Heart left ventricle (tissue), 16 donors: ENCODE measurements around the gene PRDM16. TPM values are rescaled to one million over a fixed set of nuclear protein-coding genes. Genes with fewer than 3 reads are reported as not detected.

Experiments used
- ATAC-seq, 4 donors: fragments of 200-7000 bp; cut with Tn5 transposase; one replicate each; pipeline ENCODE4 v1.9.1; 2020 to 2022; ENCODE audit warnings: moderate library complexity in 4 of 4, mild to moderate bottlenecking in 3 of 4, moderate number of reproducible peaks in 1 of 4
- DNase-seq, 5 donors: peaks; one replicate each; pipeline ENCODE4 v3.0.0-alpha.2; 2020
- H3K27ac ChIP-seq, 12 donors: fragments of 200-600 bp; sonication (generic) in 4 of 12; one replicate each; pipeline versions ENCODE4 v1.5.0 to v1.8.0; 2016 to 2022; ENCODE audit warnings: mild to moderate bottlenecking in 2 of 12
- H3K27me3 ChIP-seq, 9 donors: fragments of 200-600 bp; sonication (generic) in 2 of 9; one replicate each; pipeline versions ENCODE4 v1.5.1 to v1.8.0; 2016 to 2022; ENCODE audit warnings: mild to moderate bottlenecking in 3 of 9
- H3K36me3 ChIP-seq, 9 donors: fragments of 200-600 bp; sonication (generic) in 2 of 9; one replicate each; pipeline versions ENCODE4 v1.5.0 to v1.8.0; 2018 to 2022; ENCODE audit warnings: mild to moderate bottlenecking in 2 of 9
- H3K4me1 ChIP-seq, 12 donors: fragments of 200-600 bp; sonication (generic) in 4 of 12; one replicate each; pipeline versions ENCODE4 v1.5.0 to v1.8.0; 2016 to 2022; ENCODE audit warnings: mild to moderate bottlenecking in 3 of 12
- H3K4me3 ChIP-seq, 12 donors: fragments of 200-600 bp; sonication (generic) in 4 of 12; one replicate each; pipeline versions ENCODE4 v1.5.0 to v1.8.0; 2017 to 2022; ENCODE audit warnings: mild to moderate bottlenecking in 9 of 12, moderate library complexity in 4 of 12
- H3K9me3 ChIP-seq, 12 donors: fragments of 200-600 bp; sonication (generic) in 4 of 12; one replicate each; pipeline versions ENCODE4 v1.5.0 to v1.8.0; 2016 to 2022; ENCODE audit warnings: mild to moderate bottlenecking in 1 of 12
- CTCF ChIP-seq, 12 donors: fragments of 200-600 bp; sonication (generic) in 4 of 12; IDR thresholded peaks; one replicate each; pipeline versions ENCODE4 v1.5.0 to v1.8.0; 2018 to 2022; ENCODE audit warnings: antibody characterized with exemption in 12 of 12, mild to moderate bottlenecking in 5 of 12
- POLR2A ChIP-seq, 2 donors: fragments of 450-650 bp; IDR thresholded peaks; one replicate each; pipeline ENCODE4 v1.6.1; 2017; ENCODE audit warnings: antibody characterized with exemption in 2 of 2, mild to moderate bottlenecking in 2 of 2, moderate library complexity in 2 of 2
- WGBS, 4 donors: extraction: QIAGEN DNeasy Blood & Tissue Kit in 2 of 4; methylation state at CpG; one replicate each; pipeline versions ENCODE4 v1.1.5 to v1.1.7; 2013 to 2018; 5-methylcytosine and 5-hydroxymethylcytosine counted together
- intact Hi-C, 10 donors: fragments of 100-400 bp; cut with DNase I; formaldehyde crosslinking; loops; one replicate each; pipeline versions ENCODE4 v1.11.1 to v1.14.2; 2022
- polyA plus RNA-seq, 2 donors: library from polyadenylated mRNA; stranded (reverse); fragments of 200-250 nt; gene quantifications; one replicate each; pipeline ENCODE4 v1.2.3, GENCODE V29; 2013
- total RNA-seq, 9 donors: library from RNA; depleted of rRNA in 2 of 9; stranded (reverse); fragments of >200 nt in 2 of 9; fragmentation: NEBNext Ultra II Directional in 3 of 9; extraction: Animal tissue kit (Norgen Biotek cat#: 25700) in 3 of 9; gene quantifications; one replicate each; pipeline versions ENCODE4 v1.1.0 to v1.2.4, GENCODE V29; 2016 to 2023
- donor health status: ischemic (EF 13 %, LVEDD 7.1; RV severe dilation, severe dysfunction).
- donor health status: healthy with polysubstance abuse.
- donor health status: DM: no; HTN: yes; CAD: no.
- donor health status: DM: no; HTN: no; CAD: no.
- donor health status: ischemic (EF 25% LVEDD 6.9; RV normal size, moderate dysfunction).
- donor health status: ischemic (EF 25% LVEDD 5.7; RV mildly dilated, moderate dysfunction).
- donor health status: healthy.
- donor health status: DM: yes; HTN: yes; CAD: no.
- donor health status: ischemic (EF 35%, LVEDD 5.7; RV mildly dilated, moderate dysfunction).
- donor health status: nonischemic (EF 11% LVEDD 7.7; RV severe dilation, severe dysfunction).
- donor health status: DM: yes; HTN: yes; CAD: no.
- donor health status: PGD.
- donor health status: ischemic (EF 29% LVEDD 5.4; RV normal size, mild dysfunction).
- donor health status: nonischemic (EF 23%, LVEDD 6.1; RV moderate dilation, normal function).

The PRDM16 gene
- total and polyA plus RNA-seq, 11 donors, result 6.0 to 22.7 (median 14.0) TPM

- Histone ChIP-seq H3K27me3 (peaks cover 0 to 18% (median 4%) of the 10 kb centered on the region in 9 donors), H3K4me1 (peaks cover 0 to 15% (median 0%) of the 10 kb centered on the region in 12 donors), H3K4me3 (no peak overlapping the region), H3K36me3 (peaks cover 0 to 6% (median 0%) of the 10 kb centered on the region in 9 donors), H3K27ac (no peak overlapping the region), H3K9me3 (no peaks in the 10 kb centered on the region)
- no peak for TF ChIP-seq CTCF (IDR thresholded peaks at IDR 0.05)
- no peak for TF ChIP-seq POLR2A (IDR thresholded peaks at IDR 0.05)
- 87 to 90% (median 89%) methylated on average over 7 of the region's 7 CpGs for WGBS, 4 donors
- intact Hi-C loops, result no loop called here
- ATAC-seq (no peak), DNase-seq (no peak)
Observed at GRCh38 chr1:3244927-3245315, 175.9 kb downstream of the PRDM16 start.

- TF ChIP-seq CTCF (IDR thresholded peaks at IDR 0.05), result no peak
- TF ChIP-seq POLR2A (IDR thresholded peaks at IDR 0.05), result no peak
- H3K27ac ChIP-seq, result no peak overlapping the region
- H3K36me3 ChIP-seq, result peaks cover 0 to 6% (median 0%) of the 10 kb centered on the region in 9 donors
- ATAC-seq (no peak), DNase-seq (no peak)
- intact Hi-C loops, result no loop called here
- H3K27me3 ChIP-seq, result peaks cover 0 to 18% (median 4%) of the 10 kb centered on the region in 9 donors
- H3K9me3 ChIP-seq, result no peaks in the 10 kb centered on the region
- H3K4me3 ChIP-seq, result no peak overlapping the region
- H3K4me1 ChIP-seq, result peaks cover 0 to 15% (median 0%) of the 10 kb centered on the region in 12 donors
- WGBS, 4 donors, result 62 to 80% (median 69%) methylated on average over 9 to 12 of the region's 12 CpGs
Observed at GRCh38 chr1:3245344-3245743, 176.3 kb downstream of the PRDM16 start.

- H3K9me3 ChIP-seq, result no peaks in the 10 kb centered on the region
- no peak overlapping the region for H3K4me3 ChIP-seq
- ATAC-seq (no peak), DNase-seq (no peak)
- H3K4me1 ChIP-seq, result peaks cover 0 to 20% (median 0%) of the 10 kb centered on the region in 12 donors
- intact Hi-C loops, result no loop called here
- H3K27me3 ChIP-seq, result peaks cover 0 to 18% (median 4%) of the 10 kb centered on the region in 9 donors
- TF ChIP-seq CTCF (IDR thresholded peaks at IDR 0.05), result no peak
- TF ChIP-seq POLR2A (IDR thresholded peaks at IDR 0.05), result no peak
- WGBS, 4 donors, result 61 to 66% (median 63%) methylated on average over 10 to 13 of the region's 13 CpGs
- H3K27ac ChIP-seq, result no peak overlapping the region
- peaks cover 0 to 6% (median 0%) of the 10 kb centered on the region in 9 donors for H3K36me3 ChIP-seq
Observed at GRCh38 chr1:3245768-3246167, 176.8 kb downstream of the PRDM16 start.

- Histone ChIP-seq H3K9me3 (no peaks in the 10 kb centered on the region), H3K4me1 (peaks cover 0 to 22% (median 0%) of the 10 kb centered on the region in 12 donors), H3K27me3 (peaks cover 0 to 18% (median 4%) of the 10 kb centered on the region in 9 donors), H3K27ac (no peak overlapping the region), H3K4me3 (no peak overlapping the region), H3K36me3 (peaks cover 0 to 6% (median 0%) of the 10 kb centered on the region in 9 donors)
- no peak for TF ChIP-seq CTCF (IDR thresholded peaks at IDR 0.05)
- TF ChIP-seq POLR2A (IDR thresholded peaks at IDR 0.05), result no peak
- DNase-seq, result no peak
- intact Hi-C loops, result no loop called here
- no peak for ATAC-seq
- WGBS, 4 donors, result 83 to 96% (median 93%) methylated on average over 2 to 16 of the region's 16 CpGs
Observed at GRCh38 chr1:3246251-3246650, 177.2 kb downstream of the PRDM16 start.
